HEK293 (cell line): ENCODE measurements around the gene IQCE.

Experiments
- CTCF ChIA-PET: fragments of 350-600 bp; formaldehyde crosslinking; extraction: SDS; loops from one replicate; lab custom pipeline; 2021; ENCODE audit warnings: antibody characterized with exemption; lab: Yijun Ruan, JAX
- POLR2A ChIA-PET: fragments of 300-600 bp; formaldehyde crosslinking; extraction: SDS; loops from one replicate; lab custom pipeline; 2020; ENCODE audit warnings: antibody characterized with exemption, inconsistent platforms; lab: Yijun Ruan, JAX
- H3K27ac ChIP-seq: fragments of 200-500 bp; sonication (Bioruptor generic); 2 replicates; pipeline ENCODE4 v1.5.1; 2014; ENCODE audit warnings: low read depth, low read length, control low read depth, inconsistent platforms; ENCODE audit errors: extremely low read depth
- H3K36me3 ChIP-seq, 2 experiments: fragments of 200-500 bp in 1 of 2; sonication (Bioruptor generic) in 1 of 2; 1 replicate in 1 of 2; 2 replicates in 1 of 2; pipeline ENCODE4 v1.5.1; 2014 to 2017; ENCODE audit warnings: inconsistent platforms in 2 of 2, low read length in 2 of 2; ENCODE audit not compliant: control insufficient read depth in 2 of 2, insufficient read depth in 1 of 2
- H3K4me1 ChIP-seq: fragments of 200-500 bp; sonication (Bioruptor generic); 2 replicates; pipeline ENCODE4 v1.5.1; 2014; ENCODE audit warnings: mild to moderate bottlenecking, low read length, inconsistent platforms; ENCODE audit not compliant: control insufficient read depth, insufficient read depth
- H3K4me3 ChIP-seq: 2 replicates; pipeline ENCODE4 v1.5.1; 2011; ENCODE audit warnings: low read depth, mild to moderate bottlenecking, control low read depth, low read length, moderate library complexity
- H3K9me3 ChIP-seq: fragments of 200-500 bp; sonication (Bioruptor generic); 2 replicates; pipeline ENCODE4 v1.5.1; 2014; ENCODE audit warnings: low read depth, low read length, inconsistent platforms; ENCODE audit not compliant: control insufficient read depth, insufficient read depth
- GLIS1 ChIP-seq: fragments of 450-650 bp; formaldehyde crosslinking; IDR thresholded peaks from 2 replicates; pipeline ENCODE4 v1.5.1; 2016; ENCODE audit warnings: missing biosample characterization, missing genetic modification characterization
- KLF10 ChIP-seq: fragments of 450-650 bp; IDR thresholded peaks from 2 replicates; pipeline ENCODE4 v1.5.1; 2018; ENCODE audit warnings: missing biosample characterization, mild to moderate bottlenecking, missing genetic modification characterization
- MZF1 ChIP-seq: fragments of 450-650 bp; formaldehyde crosslinking; IDR thresholded peaks from 2 replicates; pipeline ENCODE4 v1.5.1; 2017; ENCODE audit warnings: missing biosample characterization, missing genetic modification characterization, borderline replicate concordance
- ZBTB17 ChIP-seq: fragments of 450-650 bp; formaldehyde crosslinking; IDR thresholded peaks from 2 replicates; pipeline ENCODE4 v1.5.1; 2016; ENCODE audit warnings: missing biosample characterization, missing genetic modification characterization
- ZBTB6 ChIP-seq: fragments of 450-650 bp; formaldehyde crosslinking; IDR thresholded peaks from 2 replicates; pipeline ENCODE4 v1.5.1; 2017; ENCODE audit warnings: missing biosample characterization, missing genetic modification characterization
- ZFP41 ChIP-seq: fragments of 450-650 bp; formaldehyde crosslinking; IDR thresholded peaks from 2 replicates; pipeline ENCODE4 v1.5.1; 2016; ENCODE audit warnings: missing biosample characterization, missing genetic modification characterization, borderline replicate concordance
- ZIC2 ChIP-seq: fragments of 450-650 bp; formaldehyde crosslinking; IDR thresholded peaks from 2 replicates; pipeline ENCODE4 v1.5.1; 2016; ENCODE audit warnings: missing biosample characterization, missing genetic modification characterization
- ZNF184 ChIP-seq: fragments of 450-650 bp; IDR thresholded peaks from 2 replicates; pipeline ENCODE4 v1.5.1; 2018; ENCODE audit warnings: missing biosample characterization, mild to moderate bottlenecking, missing genetic modification characterization
- ZNF2 ChIP-seq: fragments of 450-650 bp; formaldehyde crosslinking; IDR thresholded peaks from 2 replicates; pipeline ENCODE4 v1.5.1; 2016; ENCODE audit warnings: missing biosample characterization, missing genetic modification characterization
- ZNF324 ChIP-seq: fragments of 450-650 bp; formaldehyde crosslinking; IDR thresholded peaks from 2 replicates; pipeline ENCODE4 v1.5.1; 2016; ENCODE audit warnings: missing biosample characterization, missing genetic modification characterization
- ZNF449 ChIP-seq: fragments of 450-650 bp; formaldehyde crosslinking; IDR thresholded peaks from 2 replicates; pipeline ENCODE4 v1.5.1; 2017; ENCODE audit warnings: missing biosample characterization, mild to moderate bottlenecking, missing genetic modification characterization, moderate library complexity
- ZNF521 ChIP-seq: fragments of 450-650 bp; formaldehyde crosslinking; IDR thresholded peaks from 2 replicates; pipeline ENCODE4 v1.5.1; 2017; ENCODE audit warnings: missing biosample characterization, mild to moderate bottlenecking, missing genetic modification characterization
- ZNF571 ChIP-seq: fragments of 450-650 bp; formaldehyde crosslinking; IDR thresholded peaks from 2 replicates; pipeline ENCODE4 v1.5.0; 2017; ENCODE audit warnings: missing biosample characterization, missing genetic modification characterization
- ZNF600 ChIP-seq: fragments of 450-650 bp; formaldehyde crosslinking; IDR thresholded peaks from 2 replicates; pipeline ENCODE4 v1.5.1; 2016; ENCODE audit warnings: missing biosample characterization, missing genetic modification characterization
- ZNF621 ChIP-seq: fragments of 450-650 bp; formaldehyde crosslinking; IDR thresholded peaks from 2 replicates; pipeline ENCODE4 v1.5.1; 2017; ENCODE audit warnings: missing biosample characterization, missing genetic modification characterization
- ZNF660 ChIP-seq: fragments of 450-650 bp; IDR thresholded peaks from 2 replicates; pipeline ENCODE4 v1.5.1; 2018; ENCODE audit warnings: missing biosample characterization, mild to moderate bottlenecking, missing genetic modification characterization
- ZNF664 ChIP-seq: fragments of 450-650 bp; formaldehyde crosslinking; IDR thresholded peaks from 2 replicates; pipeline ENCODE4 v1.5.1; 2016; ENCODE audit warnings: missing biosample characterization, missing genetic modification characterization
- ZNF776 ChIP-seq: fragments of 450-650 bp; formaldehyde crosslinking; IDR thresholded peaks from 2 replicates; pipeline ENCODE4 v1.5.0; 2017; ENCODE audit warnings: missing biosample characterization, missing genetic modification characterization, borderline replicate concordance
- TF ChIP-seq, protein P1 (sequence below): fragments of 450-650 bp; formaldehyde crosslinking; IDR thresholded peaks from 2 replicates; pipeline ENCODE4 v1.5.1; 2016; ENCODE audit warnings: missing biosample characterization, missing genetic modification characterization
- TF ChIP-seq, protein P2 (sequence below): fragments of 450-650 bp; formaldehyde crosslinking; IDR thresholded peaks from 2 replicates; pipeline ENCODE4 v1.5.1; 2016; ENCODE audit warnings: missing biosample characterization, missing genetic modification characterization, borderline replicate concordance
- TF ChIP-seq, protein P3 (sequence below): fragments of 450-650 bp; formaldehyde crosslinking; IDR thresholded peaks from 2 replicates; pipeline ENCODE4 v1.5.1; 2017; ENCODE audit warnings: missing biosample characterization, missing genetic modification characterization
- TF ChIP-seq, protein P4 (sequence below): fragments of 450-650 bp; IDR thresholded peaks from 2 replicates; pipeline ENCODE4 v1.5.1; 2018; ENCODE audit warnings: missing biosample characterization, mild to moderate bottlenecking, missing genetic modification characterization

IQCE gene

DNA sequence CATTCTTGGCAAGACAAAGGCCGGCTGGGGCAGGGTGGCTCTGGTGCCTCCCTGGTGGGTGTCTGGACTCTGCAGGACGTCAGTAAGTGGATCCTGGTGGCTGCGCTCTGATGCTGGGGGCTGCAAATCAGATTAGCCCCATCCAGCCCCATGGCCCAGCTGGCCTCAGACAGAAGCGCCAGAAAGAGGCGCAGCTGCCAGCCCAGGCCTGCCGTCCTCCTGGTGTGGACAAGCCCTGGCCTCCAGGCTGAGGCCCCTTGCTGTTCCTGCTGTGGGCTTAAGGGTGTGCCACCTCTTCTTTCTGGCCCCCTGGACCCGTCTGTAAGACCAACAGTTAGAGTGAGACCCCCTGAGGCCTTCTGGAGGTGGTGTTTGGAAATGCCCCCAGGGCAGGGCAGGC is 45.1 kb upstream of the IQCE start (continued):
- TF ChIP-seq ZNF184 (tag by site-specific recombination) (no peak), GLIS1 (tag by site-specific recombination) (peak; percentile 22; the same call in 1 of the 2 replicates), ZNF571 (tag by site-specific recombination) (no peak), ZIC2 (tag by site-specific recombination) (peak; percentile 33; the same call in 1 of the 2 replicates)

GRCh38 chr7:2514473-2515423 is 44.0 kb upstream of the IQCE start:
- peaks cover 3% of the 10 kb centered on the region; the same call in 1 of the 2 replicates for H3K4me1 ChIP-seq
- ChIA-PET POLR2A (no interaction called here), CTCF (no interaction called here)
- TF ChIP-seq ZNF621 (tag by site-specific recombination), result no peak
- TF ChIP-seq ZNF449 (tag by site-specific recombination), result no peak
- no peak for TF ChIP-seq ZNF600
- no peak for TF ChIP-seq ZNF521 (tag by site-specific recombination)
- TF ChIP-seq ZNF2 (tag by site-specific recombination), result no peak
- TF ChIP-seq, protein P1, sequence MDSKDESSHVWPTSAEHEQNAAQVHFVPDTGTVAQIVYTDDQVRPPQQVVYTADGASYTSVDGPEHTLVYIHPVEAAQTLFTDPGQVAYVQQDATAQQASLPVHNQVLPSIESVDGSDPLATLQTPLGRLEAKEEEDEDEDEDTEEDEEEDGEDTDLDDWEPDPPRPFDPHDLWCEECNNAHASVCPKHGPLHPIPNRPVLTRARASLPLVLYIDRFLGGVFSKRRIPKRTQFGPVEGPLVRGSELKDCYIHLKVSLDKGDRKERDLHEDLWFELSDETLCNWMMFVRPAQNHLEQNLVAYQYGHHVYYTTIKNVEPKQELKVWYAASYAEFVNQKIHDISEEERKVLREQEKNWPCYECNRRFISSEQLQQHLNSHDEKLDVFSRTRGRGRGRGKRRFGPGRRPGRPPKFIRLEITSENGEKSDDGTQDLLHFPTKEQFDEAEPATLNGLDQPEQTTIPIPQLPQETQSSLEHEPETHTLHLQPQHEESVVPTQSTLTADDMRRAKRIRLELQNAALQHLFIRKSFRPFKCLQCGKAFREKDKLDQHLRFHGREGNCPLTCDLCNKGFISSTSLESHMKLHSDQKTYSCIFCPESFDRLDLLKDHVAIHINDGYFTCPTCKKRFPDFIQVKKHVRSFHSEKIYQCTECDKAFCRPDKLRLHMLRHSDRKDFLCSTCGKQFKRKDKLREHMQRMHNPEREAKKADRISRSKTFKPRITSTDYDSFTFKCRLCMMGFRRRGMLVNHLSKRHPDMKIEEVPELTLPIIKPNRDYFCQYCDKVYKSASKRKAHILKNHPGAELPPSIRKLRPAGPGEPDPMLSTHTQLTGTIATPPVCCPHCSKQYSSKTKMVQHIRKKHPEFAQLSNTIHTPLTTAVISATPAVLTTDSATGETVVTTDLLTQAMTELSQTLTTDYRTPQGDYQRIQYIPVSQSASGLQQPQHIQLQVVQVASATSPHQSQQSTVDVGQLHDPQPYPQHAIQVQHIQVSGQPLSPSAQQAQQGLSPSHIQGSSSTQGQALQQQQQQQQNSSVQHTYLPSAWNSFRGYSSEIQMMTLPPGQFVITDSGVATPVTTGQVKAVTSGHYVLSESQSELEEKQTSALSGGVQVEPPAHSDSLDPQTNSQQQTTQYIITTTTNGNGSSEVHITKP (tag by site-specific recombination), result no peak
- TF ChIP-seq, protein P2, sequence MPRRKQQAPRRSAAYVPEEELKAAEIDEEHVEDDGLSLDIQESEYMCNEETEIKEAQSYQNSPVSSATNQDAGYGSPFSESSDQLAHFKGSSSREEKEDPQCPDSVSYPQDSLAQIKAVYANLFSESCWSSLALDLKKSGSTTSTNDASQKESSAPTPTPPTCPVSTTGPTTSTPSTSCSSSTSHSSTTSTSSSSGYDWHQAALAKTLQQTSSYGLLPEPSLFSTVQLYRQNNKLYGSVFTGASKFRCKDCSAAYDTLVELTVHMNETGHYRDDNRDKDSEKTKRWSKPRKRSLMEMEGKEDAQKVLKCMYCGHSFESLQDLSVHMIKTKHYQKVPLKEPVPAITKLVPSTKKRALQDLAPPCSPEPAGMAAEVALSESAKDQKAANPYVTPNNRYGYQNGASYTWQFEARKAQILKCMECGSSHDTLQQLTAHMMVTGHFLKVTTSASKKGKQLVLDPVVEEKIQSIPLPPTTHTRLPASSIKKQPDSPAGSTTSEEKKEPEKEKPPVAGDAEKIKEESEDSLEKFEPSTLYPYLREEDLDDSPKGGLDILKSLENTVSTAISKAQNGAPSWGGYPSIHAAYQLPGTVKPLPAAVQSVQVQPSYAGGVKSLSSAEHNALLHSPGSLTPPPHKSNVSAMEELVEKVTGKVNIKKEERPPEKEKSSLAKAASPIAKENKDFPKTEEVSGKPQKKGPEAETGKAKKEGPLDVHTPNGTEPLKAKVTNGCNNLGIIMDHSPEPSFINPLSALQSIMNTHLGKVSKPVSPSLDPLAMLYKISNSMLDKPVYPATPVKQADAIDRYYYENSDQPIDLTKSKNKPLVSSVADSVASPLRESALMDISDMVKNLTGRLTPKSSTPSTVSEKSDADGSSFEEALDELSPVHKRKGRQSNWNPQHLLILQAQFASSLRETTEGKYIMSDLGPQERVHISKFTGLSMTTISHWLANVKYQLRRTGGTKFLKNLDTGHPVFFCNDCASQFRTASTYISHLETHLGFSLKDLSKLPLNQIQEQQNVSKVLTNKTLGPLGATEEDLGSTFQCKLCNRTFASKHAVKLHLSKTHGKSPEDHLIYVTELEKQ, result no peak
- TF ChIP-seq ZFP41, result no peak
- peak; percentile 99 for TF ChIP-seq ZNF664 (tag by site-specific recombination)
- no peak for TF ChIP-seq MZF1 (tag by site-specific recombination)
- TF ChIP-seq ZBTB6 (tag by site-specific recombination), result no peak
- TF ChIP-seq, protein P3, sequence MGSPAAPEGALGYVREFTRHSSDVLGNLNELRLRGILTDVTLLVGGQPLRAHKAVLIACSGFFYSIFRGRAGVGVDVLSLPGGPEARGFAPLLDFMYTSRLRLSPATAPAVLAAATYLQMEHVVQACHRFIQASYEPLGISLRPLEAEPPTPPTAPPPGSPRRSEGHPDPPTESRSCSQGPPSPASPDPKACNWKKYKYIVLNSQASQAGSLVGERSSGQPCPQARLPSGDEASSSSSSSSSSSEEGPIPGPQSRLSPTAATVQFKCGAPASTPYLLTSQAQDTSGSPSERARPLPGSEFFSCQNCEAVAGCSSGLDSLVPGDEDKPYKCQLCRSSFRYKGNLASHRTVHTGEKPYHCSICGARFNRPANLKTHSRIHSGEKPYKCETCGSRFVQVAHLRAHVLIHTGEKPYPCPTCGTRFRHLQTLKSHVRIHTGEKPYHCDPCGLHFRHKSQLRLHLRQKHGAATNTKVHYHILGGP (tag by site-specific recombination), result no peak
- peak; percentile 96 for TF ChIP-seq ZBTB17 (tag by site-specific recombination)
- no peak for TF ChIP-seq ZNF324 (tag by site-specific recombination)
- TF ChIP-seq ZNF660 (tag by site-specific recombination), result no peak
- TF ChIP-seq ZNF776, result no peak
- no peak for TF ChIP-seq KLF10 (tag by site-specific recombination)
- TF ChIP-seq, protein P4, sequence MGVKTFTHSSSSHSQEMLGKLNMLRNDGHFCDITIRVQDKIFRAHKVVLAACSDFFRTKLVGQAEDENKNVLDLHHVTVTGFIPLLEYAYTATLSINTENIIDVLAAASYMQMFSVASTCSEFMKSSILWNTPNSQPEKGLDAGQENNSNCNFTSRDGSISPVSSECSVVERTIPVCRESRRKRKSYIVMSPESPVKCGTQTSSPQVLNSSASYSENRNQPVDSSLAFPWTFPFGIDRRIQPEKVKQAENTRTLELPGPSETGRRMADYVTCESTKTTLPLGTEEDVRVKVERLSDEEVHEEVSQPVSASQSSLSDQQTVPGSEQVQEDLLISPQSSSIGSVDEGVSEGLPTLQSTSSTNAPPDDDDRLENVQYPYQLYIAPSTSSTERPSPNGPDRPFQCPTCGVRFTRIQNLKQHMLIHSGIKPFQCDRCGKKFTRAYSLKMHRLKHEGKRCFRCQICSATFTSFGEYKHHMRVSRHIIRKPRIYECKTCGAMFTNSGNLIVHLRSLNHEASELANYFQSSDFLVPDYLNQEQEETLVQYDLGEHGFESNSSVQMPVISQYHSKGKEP, result no peak

More at GRCh38 chr7:2514473-2515423, 44.0 kb upstream of the IQCE start:
- no peaks in the 10 kb centered on the region for H3K36me3 ChIP-seq
- no peak overlapping the region for H3K4me3 ChIP-seq
- no peak overlapping the region for H3K27ac ChIP-seq
- H3K9me3 ChIP-seq, result no peaks in the 10 kb centered on the region
